GM12874 (cell line): ENCODE data around the gene KHDRBS2.

ENCODE experiments used
- CTCF ChIP-seq: IDR thresholded peaks from 2 replicates; pipeline ENCODE4 v1.5.1; 2011; ENCODE audit warnings: low read depth, mild to moderate bottlenecking, control low read depth, low read length, moderate library complexity; ENCODE audit not compliant: insufficient read depth

The KHDRBS2 gene

DNA sequence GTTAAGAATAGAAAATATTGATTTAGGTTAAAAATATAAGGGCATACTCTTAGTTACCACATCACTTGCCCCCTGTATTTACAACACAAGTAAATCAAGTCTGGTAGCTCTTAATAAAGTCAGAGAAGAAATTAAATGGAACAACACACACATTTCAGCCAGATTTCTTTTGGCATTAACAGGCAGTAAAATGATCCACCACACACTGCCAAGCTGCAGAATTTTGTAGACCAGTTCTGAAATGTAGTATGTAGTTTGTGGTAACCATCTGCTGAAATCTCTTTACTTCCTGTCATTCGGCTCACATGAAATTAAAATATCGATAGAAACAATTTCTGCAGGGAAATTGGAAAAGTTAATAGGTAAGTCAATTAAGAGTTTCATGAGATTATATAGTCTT is 326.8 kb downstream of the KHDRBS2 start:
- no peak for TF ChIP-seq CTCF

DNA sequence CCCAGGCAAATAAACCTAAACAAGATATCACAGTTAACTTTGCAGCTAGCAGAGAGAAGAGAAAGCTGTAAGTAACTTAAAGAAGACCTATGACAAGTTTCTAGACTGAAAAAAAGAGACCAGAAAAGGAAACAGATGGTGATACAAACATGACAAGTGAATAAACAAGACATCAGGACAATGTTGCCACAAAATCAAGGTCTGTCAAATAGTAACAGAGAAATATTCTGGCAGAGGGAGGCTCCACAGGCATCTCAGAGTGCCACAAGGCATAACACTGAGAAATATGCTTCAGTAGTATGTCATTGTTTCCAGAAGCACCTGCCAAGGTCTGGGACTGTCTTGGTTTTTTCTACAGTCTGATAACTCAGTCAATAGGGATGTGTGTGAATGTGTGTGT is 332.2 kb downstream of the KHDRBS2 start:
- TF ChIP-seq CTCF = no peak

- TF ChIP-seq CTCF = no peak
Observed at GRCh38 chr6:61951586-61951985, 334.4 kb downstream of the KHDRBS2 start.

- no peak for TF ChIP-seq CTCF
Observed at GRCh38 chr6:61950811-61951210, 335.2 kb downstream of the KHDRBS2 start.

DNA sequence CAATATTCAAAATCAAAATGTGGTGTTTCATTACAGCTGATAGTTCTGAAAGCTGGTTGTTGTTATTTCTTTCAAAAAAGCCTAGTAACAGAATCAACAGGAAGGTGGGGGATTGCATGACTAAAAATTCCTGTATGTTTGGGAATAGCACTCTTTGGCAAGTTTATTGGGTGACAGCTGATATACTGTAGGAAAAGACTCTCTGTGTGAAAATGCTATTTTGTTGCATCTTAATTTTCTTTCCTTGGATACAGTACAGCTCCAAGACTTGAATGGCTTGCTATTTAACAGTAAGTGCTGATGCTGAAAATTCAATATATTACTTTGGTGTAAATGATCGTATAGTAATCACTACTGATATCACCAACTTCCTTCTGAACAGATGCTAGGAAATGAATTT is 336.1 kb downstream of the KHDRBS2 start:
- TF ChIP-seq CTCF = no peak

DNA sequence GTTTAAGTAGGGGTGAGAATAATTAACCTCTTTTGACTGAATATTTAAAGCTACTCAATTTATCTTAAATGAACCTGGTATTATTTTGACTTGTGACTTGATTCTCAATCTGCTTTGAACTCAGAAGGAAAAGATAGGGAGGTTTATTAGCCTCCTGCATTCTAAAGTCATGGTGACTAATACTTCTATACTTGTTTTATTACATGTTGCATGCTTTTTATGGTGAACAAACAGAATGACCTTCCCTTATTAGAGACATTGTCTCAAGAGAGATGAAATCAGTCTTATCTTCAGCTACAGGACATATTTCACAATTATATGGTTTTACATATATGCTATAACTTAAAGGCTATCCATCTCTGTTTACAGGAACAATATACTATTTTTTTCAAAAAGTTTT is 336.9 kb downstream of the KHDRBS2 start:
- TF ChIP-seq CTCF = no peak

GRCh38 chr6:61947311-61947947 is 338.6 kb downstream of the KHDRBS2 start:
- TF ChIP-seq CTCF = no peak
